GM10847 (cell line): ENCODE data around the gene EPHB3.

Source experiments
- POLR2A ChIP-seq: IDR thresholded peaks from 2 replicates; pipeline ENCODE4 v1.6.1; 2011; ENCODE audit not compliant: insufficient read length; ENCODE audit errors: extremely low read depth

EPHB3 gene

GRCh38 chr3:184566441-184567414 lies 5.1 kb downstream of the EPHB3 start:
- no peak for TF ChIP-seq POLR2A

GRCh38 chr3:184567946-184568559 lies 6.5 kb downstream of the EPHB3 start:
- no peak for TF ChIP-seq POLR2A

- TF ChIP-seq POLR2A = no peak
These were observed 7.0 kb downstream of the EPHB3 start for GRCh38 chr3:184568560-184568923.

GRCh38 chr3:184568924-184569829 lies 7.6 kb downstream of the EPHB3 start:
- no peak for TF ChIP-seq POLR2A

- no peak for TF ChIP-seq POLR2A
These were observed 8.4 kb downstream of the EPHB3 start for GRCh38 chr3:184570035-184570434.

- TF ChIP-seq POLR2A = no peak
These were observed 8.9 kb downstream of the EPHB3 start for GRCh38 chr3:184570489-184570888.

GRCh38 chr3:184571750-184572377 lies 10.3 kb downstream of the EPHB3 start:
- TF ChIP-seq POLR2A = no peak

GRCh38 chr3:184572633-184573270 lies 11.2 kb downstream of the EPHB3 start:
- TF ChIP-seq POLR2A = no peak

GRCh38 chr3:184574515-184575417 lies 13.2 kb downstream of the EPHB3 start:
- TF ChIP-seq POLR2A = no peak

GRCh38 chr3:184575701-184576100 lies 14.1 kb downstream of the EPHB3 start:
- TF ChIP-seq POLR2A = no peak

GRCh38 chr3:184576457-184577240 lies 15.1 kb downstream of the EPHB3 start:
- TF ChIP-seq POLR2A = no peak

GRCh38 chr3:184577546-184577945 lies 16.0 kb downstream of the EPHB3 start:
- no peak for TF ChIP-seq POLR2A

GRCh38 chr3:184578218-184578617 lies 16.6 kb downstream of the EPHB3 start:
- TF ChIP-seq POLR2A = no peak
